GM21447 (cell line): ENCODE results near the gene EML4.
"Not testable (repeated sequence)": the region's sequence is repeated elsewhere in the genome, so short reads cannot be mapped to it uniquely, and the experiment has no call there.

Experiments
- ATAC-seq: cut with Tn5 transposase; IDR thresholded peaks from one replicate; pipeline ENCODE4 v1.9.1; 2021; ENCODE audit not compliant: unreplicated experiment

Gene EML4

GRCh38 chr2:42371611-42372473 is 202.7 kb downstream of the EML4 start:
- ATAC-seq = no peak

GRCh38 chr2:42372474-42373200 is 203.5 kb downstream of the EML4 start:
- ATAC-seq = no peak

- no peak for ATAC-seq
These were observed 207.6 kb downstream of the EML4 start for GRCh38 chr2:42376758-42377157.

GRCh38 chr2:42378415-42378814 is 209.3 kb downstream of the EML4 start:
- ATAC-seq = no peak

GRCh38 chr2:42380026-42380425 is 210.9 kb downstream of the EML4 start:
- not testable (repeated sequence) for ATAC-seq

- ATAC-seq = no peak
These were observed 213.0 kb downstream of the EML4 start for GRCh38 chr2:42382144-42382543.
